NCI-H345 treated with DMSO at 0.1 percent for 48 hours (cell line): ENCODE data around the gene CES4A.
A peak's percentile ranks its signal among the peaks of the same experiment; 100 is the strongest.

Experiments
- DNase-seq: peaks from one replicate; lab custom pipeline; 2025; ENCODE audit not compliant: unreplicated experiment; lab: John Stamatoyannopoulos, UW

CES4A gene

DNA sequence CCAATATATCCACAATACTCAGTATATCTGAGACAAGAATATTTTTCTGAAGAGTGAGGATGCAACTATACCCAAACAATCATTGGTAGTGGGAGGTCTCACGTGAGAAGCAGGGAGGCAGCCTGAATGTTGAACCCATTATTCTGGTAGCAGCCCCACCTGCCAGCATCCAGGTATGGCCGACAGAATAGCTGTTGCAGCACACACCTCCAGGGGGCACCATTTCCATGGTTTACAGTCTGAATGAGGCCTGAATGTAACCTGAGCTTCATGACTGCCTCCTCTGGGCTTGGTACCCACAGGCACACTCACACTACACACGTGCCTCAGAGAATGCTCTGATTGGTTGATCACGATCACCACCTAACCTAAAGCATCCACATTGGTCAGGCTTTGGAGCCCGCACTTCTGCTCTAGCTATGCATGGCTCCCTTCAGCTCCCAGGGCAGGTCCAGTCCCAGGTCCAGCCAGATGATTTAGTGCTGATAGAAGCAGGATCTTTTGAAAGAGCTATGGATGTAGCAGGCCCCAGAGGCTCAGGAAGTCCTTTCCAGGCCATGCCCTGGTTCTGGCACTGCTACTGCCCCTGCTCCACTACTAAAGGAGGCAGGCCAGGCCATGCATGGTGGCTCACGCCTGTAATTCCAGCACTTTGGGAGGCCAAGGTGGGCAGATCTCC lies 29.6 kb downstream of the CES4A start:
- DNase-seq, result peak; percentile 67

DNA sequence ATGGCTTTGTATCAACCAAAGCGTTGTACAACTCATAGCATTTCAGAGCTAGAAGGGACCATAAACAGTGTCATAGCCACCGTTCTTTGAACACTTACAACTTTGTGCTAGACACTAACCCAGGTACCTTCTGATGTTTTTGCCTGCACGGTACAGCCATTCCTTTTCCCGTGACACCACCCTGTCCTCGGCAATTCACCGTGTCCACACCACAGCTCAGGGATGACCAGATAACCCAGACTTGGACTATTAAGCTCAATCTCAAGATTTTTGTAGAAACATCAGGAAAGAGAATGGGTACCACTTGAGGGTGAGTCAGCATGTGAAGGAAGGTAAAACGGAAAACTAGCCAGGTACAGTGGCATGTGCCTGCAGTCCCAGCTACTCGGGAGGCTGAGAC lies 30.8 kb downstream of the CES4A start:
- DNase-seq, result no peak

DNA sequence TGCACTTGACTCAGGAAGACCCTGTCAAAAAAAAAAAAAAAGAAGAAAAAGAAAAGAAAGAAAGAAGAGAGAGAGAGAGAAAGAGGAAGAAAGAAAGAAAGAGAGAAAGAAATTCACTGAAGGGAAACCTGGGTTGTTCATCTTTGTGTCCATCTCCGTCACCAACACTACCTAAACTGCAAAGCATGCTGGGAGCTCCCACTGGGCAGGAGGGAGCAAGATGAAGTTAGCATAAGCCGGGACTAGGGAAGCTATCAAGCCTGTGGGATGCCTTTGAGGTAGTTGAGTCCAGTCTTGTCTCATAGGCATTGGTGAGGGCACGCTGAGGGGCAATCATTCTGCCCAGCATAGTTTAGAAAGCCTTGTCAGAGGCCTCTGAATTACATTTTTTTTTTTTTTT lies 32.9 kb downstream of the CES4A start:
- no peak for DNase-seq

DNA sequence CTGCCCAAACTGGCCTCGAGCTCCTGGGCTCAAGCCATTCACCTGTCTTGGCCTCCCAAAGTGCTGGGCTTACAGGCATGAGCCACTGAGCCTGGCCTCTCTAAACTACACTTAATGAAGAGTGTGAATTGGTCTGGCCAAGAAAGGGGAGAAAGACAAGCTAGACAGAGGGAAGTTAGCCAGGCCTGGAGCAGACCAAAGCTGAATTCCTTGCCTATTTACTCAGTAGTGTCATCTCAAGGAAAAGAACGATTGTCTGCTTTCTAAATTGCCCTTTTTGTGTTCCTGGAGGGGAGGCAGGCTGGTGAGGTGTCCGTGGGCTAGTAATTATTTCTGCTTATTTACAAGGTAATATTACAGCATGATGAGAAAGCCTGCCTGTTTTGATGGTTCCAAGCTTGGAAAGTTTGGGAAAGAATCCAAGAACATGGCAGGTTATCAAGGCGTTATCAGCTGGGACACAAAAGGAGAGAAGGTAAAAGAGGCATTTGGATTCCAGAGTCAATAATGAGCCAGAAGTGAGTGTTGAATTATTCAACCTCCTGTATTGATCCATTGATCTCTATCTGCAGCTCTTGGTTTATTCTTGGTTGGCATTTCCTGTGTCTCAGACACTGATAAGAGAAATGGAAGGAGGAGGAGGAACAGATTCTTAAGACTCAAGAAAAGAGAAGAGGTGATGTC lies 34.3 kb downstream of the CES4A start:
- DNase-seq, result no peak

DNA sequence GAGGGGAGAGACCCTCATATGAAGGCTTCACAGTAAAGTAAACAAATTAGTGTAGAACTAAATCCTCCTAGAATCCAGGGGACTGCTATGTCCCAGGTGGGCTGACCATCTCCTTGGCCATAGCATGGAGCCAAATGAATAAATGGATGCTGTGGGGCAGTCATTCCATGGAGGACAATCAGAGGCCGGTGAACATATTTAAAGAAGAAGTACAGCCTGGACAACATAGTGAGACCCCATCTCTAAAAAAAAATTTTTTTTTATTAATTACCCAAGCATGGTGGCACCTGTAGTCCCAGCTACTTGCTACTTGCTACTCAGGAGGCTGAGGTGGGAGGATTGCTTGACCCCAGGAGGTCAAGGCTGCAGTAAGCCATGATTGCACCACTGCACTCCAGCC lies 35.3 kb downstream of the CES4A start:
- DNase-seq, result no peak

DNA sequence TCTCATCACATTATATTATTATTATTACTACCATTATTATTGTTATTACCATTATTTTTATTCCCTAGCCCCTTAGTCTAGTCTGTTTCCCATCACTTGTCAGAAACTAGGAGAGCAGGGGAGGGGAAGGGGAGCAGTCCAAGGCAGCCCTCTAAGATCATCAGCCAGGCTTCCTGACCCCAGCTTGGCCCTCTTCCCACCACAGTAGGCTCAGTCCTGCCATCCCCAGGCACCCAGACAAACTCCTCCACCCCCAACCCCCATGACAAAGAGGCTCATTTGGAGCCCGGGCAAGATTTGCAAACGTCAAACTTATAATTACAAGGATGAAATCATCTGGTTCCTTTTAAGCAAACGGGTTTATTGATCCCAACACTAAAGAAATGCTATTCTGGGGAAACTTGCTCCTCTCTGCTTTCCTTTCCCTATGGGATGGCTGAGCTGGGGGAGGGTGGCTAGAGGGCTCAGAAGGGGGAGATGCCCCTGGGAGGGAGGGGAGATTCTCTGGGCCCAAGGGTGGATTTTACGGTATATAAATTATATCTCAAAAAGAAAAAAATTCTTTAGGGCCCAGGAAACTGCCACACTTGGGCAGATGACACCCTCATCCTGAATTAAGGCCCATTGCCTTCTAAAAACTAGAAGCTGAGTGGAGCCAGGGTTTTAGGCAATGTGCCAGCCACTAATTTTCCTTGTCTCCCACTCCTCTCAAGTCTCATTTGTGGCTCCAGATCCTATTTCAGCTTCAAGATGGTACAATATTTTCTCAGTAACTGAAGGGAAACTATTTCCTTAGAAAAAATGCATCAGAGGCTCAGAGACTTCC lies 36.2 kb downstream of the CES4A start:
- no peak for DNase-seq

DNA sequence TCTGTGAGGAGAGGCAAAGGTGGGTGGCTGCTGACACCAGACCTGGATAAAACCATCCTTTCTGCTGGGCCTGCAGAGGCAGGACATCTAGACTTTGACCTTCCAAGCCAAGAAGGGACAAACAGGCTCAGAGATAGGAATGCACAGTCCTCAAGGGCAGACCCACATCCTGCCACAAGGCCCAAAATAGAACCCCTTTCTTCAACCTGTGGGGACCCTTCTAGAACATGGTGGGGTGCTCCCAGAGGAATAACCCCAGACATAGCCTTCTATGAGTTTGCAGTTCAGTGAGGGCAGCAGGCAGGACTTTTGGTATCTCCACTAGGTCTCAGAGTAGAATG lies 36.8 kb downstream of the CES4A start:
- DNase-seq, result no peak

DNA sequence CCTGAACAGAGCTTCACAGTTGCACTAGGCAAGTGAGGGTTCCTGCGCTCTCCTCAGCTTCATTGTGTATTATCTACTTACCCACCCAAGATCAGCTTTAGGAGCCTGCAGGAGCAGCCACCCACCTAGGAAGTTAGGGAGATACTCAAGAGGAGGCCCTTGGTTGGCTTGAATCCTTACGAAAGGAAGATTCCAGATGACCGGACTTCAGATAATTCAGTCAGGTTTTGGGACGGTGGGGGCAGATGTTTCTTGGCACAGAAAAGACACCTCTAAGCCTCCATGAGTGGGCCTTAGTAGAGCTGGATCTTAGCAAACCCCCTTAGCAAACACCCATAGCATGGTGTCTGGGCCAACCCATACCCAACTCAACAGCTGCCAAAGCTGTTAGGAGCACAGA lies 38.2 kb downstream of the CES4A start:
- DNase-seq, result no peak

DNA sequence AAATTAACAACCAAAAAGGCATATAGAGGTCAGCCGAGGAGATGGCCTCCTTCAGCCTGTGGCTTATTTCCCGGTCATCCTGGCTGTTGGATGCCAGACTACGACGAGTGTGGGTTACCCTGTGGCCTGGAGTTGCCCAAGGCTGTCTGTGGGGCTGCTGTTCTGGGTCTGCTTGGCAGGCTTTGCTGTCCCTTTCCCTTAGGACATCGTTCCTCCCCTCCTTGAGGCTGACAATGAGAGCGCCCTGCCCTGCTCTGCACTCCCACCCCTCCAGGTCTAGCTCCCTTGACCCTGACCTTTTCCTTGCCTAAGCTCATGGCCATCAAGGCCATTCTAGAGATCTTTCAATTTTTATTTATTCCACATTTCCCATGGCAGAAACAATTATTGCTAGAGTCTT lies 38.7 kb downstream of the CES4A start:
- no peak for DNase-seq

DNA sequence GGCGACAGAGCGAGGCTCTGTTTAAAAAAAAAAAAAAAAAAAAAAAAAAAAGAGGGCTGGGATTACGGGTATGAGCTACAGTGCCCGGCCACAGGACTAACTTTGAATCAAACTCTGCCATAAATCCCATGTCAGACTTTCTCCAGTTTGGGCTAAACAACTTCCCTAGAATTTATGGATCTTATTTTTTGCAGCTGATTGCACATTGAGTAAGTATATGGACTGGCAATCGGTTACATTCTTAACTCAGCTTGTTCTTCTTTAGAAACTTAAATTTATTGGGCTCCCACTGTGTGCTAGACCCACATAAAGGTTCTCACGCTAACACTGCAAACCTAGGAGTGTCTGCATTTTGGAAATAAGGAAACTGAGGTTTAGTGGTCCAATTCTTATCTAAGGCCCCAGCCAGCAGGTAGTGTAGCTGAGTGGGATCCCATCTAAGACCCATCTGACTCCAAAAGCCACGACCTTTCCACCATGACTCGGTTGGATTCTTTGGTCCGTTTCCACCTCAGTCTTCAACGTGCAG lies 39.8 kb downstream of the CES4A start:
- no peak for DNase-seq

DNA sequence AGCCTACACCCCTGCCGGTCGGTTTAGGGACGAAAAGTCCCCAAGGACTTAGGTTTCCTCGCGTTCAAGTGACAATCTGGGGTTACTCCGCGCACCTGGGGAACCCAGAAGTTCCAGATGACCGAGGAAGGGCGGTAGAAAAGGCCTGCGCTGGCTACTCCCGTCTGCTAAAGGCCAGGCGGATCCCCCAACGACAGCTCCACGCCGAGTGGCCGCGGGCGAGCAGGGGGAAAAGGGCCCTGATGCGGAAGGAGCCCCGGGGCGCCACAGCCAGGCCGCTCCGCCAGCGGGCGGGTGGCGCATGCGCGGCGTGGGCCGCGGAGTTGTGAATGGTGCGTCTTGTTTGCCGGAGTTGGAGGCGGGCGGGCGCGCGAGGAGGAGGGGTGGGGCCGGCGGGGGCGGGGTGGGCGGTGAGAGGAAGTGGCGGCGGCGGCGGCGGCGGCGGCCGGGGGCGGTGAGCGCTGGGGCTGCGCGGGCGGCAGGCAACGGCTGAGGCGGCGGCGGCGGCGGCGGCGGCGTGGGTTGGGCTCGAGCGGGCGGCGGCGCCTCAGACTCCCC lies 40.4 kb downstream of the CES4A start, which contains the start of gene CBFB:
TSS of gene CBFB (plus strand) at position 454 of the 558 bp plus-strand sequence. CDS start 259 bp downstream, outside the sequence.
- peak; percentile 41 for DNase-seq

DNA sequence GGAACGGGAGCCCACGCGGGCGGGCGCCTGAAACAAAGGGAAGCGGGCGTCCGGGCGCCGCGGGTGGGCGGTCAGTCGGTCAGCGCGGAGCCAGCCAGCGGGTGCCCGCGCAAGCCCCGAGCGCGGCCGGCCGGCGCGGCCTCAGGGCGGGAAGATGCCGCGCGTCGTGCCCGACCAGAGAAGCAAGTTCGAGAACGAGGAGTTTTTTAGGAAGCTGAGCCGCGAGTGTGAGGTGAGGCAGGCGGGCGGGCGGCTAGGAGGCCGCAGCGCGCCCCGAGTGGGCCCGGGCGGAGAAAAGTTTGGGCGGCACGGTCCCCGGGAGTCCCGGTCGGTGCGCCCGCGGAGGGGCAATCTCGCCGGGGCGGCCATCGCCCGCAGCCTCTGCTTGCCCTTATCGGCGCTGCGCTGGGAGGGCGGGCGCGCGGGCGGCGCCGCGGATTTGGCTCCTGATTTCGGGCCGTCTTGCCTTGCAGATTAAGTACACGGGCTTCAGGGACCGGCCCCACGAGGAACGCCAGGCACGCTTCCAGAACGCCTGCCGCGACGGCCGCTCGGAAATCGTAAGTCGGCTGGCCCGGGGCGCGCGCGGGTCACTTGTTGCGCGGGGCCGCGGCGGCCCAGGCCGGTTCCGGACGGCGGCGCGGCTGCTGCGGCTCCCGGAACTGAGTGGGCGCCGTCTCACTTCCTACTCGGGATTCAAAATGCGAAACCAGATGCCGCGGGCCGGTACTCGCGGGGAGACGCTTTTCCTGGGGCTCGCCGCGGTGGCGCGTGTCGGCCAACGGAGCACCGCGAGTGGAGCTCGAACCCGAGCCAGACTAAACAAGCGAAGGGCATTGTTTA lies 41.1 kb downstream of the CES4A start:
- no peak for DNase-seq

DNA sequence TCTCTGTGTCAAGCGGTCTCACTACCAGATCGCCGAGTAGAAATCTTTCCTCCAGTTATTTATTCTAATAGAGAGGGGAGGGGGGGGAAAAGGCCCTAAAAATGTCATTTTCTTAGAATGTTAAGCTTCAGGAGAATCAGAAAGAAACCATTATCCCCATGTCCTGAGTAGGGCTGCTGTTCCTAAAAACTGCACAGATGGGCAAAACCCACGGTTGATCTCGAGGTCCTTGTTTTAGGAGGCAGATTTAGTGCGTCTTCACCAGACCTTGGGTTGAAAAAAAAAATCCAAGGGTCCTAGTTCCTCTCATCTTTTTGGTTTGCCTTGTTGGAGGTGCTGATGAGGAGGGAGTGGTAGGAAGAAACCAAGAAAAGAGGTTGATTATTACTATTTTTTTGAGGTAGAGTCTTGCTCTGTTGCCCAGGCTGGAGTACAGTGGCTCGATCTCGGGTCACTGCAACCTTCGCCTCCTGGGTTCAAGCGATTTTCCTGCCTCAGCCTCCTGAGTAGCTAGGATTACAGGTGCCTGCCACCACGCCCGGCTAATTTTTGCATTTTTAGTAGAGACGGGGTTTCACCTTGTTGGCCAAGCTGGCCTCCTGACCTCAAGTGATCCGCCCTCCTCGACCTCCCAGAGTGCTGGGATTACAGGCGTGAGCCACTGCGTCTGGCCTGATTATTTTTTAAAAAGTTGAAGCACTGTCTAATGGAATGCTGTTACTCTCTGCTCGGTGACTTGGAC lies 42.0 kb downstream of the CES4A start:
- DNase-seq, result no peak

DNA sequence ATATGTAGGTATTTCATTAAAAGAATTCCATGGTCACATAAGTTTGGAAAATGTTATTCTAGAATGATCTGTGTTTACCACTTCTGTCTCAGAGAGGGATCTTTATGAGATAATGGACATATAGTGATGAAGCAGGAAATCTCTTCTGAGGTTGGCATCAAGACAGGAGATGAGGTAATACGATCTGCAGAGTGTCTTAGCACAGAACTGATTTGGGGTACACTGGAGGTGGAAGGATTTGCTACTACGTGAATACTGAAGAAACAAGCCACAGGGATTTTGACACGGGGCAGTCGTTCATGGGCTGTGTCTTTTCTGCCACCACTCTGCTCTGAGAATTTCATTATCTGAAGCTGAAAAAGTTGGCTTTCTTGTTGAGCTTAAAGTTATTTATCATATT lies 46.1 kb downstream of the CES4A start:
- no peak for DNase-seq

DNA sequence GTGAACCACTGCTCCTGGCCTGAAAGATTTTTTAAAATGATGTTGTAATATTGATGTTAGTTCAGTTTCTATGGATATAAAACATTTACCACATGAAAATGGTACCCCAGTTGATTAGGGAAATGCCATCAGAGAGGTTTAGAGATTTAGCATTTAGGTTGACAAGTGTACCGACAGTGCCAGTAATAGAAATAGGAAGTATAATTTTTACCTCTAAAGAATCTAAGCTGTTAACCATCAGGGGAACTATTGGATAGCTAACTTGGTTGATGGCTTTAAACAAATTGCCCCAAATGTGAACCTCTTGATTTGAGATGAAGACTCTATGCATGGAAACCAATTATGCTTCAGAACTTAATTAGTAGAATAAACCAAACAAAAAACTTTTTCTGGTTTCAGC lies 47.0 kb downstream of the CES4A start:
- DNase-seq, result no peak

DNA sequence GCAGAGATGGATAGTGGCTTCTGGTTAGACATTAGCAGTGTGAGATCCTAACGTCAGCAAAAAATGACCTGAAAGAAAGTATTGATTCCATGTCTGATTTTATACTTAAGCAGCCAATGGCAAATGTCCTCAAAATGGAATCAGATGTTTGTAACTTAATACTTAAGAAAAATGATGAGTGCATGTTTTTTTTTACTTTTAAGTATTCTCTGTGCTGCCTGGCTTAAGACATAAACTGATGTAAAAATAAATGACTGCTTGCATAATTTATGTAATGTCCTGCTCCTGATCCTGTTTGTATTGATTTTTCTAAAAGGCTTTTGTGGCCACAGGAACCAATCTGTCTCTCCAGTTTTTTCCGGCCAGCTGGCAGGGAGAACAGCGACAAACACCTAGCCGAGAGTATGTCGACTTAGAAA lies 47.9 kb downstream of the CES4A start:
- no peak for DNase-seq

DNA sequence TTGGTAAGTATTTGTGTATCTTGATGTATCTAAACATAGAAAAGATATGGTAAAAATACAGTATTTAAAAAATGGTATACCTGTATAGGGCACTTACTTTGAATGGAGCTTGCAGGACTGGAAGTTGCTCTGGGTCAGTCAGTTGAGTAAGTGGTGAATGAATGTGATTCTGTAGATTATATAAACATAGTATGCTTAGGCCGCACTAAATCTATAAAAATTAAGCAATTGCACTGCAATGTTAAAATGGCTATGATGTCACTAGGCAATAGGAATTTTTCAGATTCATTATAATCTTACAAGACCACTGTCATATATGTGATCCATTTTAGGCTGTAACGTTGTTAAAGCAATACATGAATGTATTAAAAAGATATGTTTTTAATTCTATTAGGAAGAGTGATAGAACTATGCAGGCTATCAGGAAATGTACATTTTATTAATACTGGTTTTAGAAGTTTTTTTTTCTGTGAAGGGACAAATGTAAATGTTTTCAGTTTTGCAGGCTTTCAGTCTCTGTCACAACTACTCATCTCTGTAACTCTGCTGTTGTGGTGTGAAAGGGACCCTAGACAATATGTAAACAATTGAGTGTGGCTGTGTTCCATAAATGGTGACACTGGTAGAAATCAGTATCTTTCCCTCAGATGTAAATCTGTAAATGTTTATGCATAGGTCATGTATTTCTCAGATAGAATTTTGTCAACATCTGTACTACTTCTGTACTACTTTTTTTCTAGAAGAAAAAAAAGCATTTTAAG lies 51.1 kb downstream of the CES4A start:
- DNase-seq, result no peak

DNA sequence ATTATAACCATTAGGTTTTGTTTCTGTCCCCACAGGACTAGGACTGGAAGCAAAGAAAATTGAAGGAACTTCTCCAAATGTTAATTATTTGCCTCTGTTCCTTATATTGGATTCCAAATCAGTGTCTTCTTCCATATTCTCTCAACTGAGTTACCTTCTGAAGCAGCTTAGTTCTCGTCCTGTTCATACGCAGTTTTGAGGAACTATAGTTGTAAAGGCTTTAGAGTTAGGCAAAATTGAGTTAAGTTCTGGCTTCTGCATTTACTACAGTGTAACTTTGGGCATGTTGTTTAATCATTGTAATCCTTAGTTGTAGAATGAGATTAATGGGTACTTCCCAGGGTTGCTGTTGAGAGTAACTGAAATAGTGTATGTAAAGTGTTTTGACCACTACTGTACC lies 51.8 kb downstream of the CES4A start:
- no peak for DNase-seq

DNA sequence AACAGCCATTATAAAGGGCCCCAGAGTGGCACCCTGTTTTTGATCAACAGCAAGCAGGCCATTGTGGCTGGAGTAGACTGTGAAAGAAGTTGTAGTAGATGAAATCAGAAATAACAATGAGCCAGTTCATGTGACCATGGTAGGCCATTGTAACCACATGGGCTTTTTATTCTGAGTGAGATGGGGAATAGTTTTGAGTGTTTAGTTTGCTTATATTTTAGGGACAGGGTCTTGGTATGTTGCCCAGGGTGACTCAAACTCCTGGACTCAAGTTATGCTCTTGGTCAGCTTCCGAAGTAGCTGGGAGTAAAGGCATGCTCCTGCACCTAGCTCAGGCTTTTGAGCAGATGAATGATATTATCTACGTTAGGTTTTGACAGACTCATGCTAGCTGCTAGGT lies 52.5 kb downstream of the CES4A start:
- no peak for DNase-seq
